ENCODE results near the gene BTK.

BTK gene

GRCh38 chrX:101390664-101391525 is 4.9 kb upstream of the BTK start, which contains the start of gene RPL36A:
Gene RPL36A, plus strand, starts transcription at chrX:101391011. Its CDS starts 33 bp downstream, at chrX:101391044.
- Histone ChIP-seq H3K36me3 (ENCODE audit: control insufficient read depth, insufficient read depth, low read length) (no peaks in the 10 kb centered on the region), H3K4me1 (ENCODE audit: control insufficient read depth, insufficient read depth, low read length) (peaks cover 9% of the 10 kb centered on the region), H3K4me3 (ENCODE audit: low read length) (peak within 1 kb of the TSS; percentile 41), H3K9ac (ENCODE audit: low read length) (peak within 1 kb of the TSS; percentile 74), H3K27me3 (ENCODE audit: control insufficient read depth, insufficient read depth, low read length) (no peaks in the 10 kb centered on the region), H3K9me3 (ENCODE audit: control insufficient read depth, low read length) (no peaks in the 10 kb centered on the region)

DNA sequence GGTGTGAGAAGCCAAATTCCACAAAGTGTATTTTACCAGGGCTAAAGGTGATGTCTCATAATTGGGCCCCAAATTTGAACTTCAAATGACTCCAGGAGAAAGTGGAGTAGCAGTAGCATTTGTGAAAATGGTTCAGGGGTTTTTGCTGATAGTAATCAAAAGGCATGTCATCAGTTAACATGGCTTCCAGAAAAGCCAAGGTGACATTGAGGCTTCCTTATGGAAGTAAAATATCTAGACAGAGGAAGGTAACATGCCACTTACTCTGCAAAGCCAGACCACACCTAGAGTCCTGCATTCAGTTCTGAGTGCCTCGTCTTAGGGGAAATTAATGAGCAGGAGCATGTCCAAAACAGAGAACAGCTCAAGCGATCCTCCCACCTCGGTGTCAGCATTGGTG is 2.6 kb upstream of the BTK start:
- Histone ChIP-seq H3K4me3 (ENCODE audit: low read length) (no peak overlapping the region), H3K4me1 (ENCODE audit: control insufficient read depth, insufficient read depth, low read length) (peaks cover 9% of the 10 kb centered on the region), H3K27me3 (ENCODE audit: control insufficient read depth, insufficient read depth, low read length) (no peaks in the 10 kb centered on the region), H3K9me3 (ENCODE audit: control insufficient read depth, low read length) (no peaks in the 10 kb centered on the region), H3K36me3 (ENCODE audit: control insufficient read depth, insufficient read depth, low read length) (no peaks in the 10 kb centered on the region), H3K9ac (ENCODE audit: low read length) (no peak overlapping the region)

DNA sequence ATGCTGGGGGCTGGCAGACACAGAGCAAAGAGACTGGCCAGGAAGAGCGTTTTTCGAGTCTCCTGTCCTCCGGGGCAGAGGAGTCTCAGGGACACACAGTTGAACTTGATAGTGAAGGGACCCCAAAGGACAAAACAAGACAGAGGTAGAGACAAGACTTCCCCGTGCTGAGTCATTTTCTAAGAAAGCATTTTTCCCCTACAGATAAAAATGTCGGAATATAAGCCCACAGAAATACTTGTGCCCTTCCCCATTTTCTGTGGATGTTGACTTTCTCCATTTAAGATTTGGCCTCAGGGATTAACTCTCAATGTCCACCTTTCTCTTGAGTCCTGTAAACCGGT is 523 bp upstream of the BTK start:
- no peaks in the 10 kb centered on the region for H3K27me3 ChIP-seq (ENCODE audit: control insufficient read depth, insufficient read depth, low read length)
- no peak overlapping the region for H3K4me3 ChIP-seq (ENCODE audit: low read length)
- H3K36me3 ChIP-seq (ENCODE audit: control insufficient read depth, insufficient read depth, low read length), result no peaks in the 10 kb centered on the region
- no peaks in the 10 kb centered on the region for H3K9me3 ChIP-seq (ENCODE audit: control insufficient read depth, low read length)
- H3K4me1 ChIP-seq (ENCODE audit: control insufficient read depth, insufficient read depth, low read length), result peaks cover 6% of the 10 kb centered on the region
- H3K9ac ChIP-seq (ENCODE audit: low read length), result no peak overlapping the region

DNA sequence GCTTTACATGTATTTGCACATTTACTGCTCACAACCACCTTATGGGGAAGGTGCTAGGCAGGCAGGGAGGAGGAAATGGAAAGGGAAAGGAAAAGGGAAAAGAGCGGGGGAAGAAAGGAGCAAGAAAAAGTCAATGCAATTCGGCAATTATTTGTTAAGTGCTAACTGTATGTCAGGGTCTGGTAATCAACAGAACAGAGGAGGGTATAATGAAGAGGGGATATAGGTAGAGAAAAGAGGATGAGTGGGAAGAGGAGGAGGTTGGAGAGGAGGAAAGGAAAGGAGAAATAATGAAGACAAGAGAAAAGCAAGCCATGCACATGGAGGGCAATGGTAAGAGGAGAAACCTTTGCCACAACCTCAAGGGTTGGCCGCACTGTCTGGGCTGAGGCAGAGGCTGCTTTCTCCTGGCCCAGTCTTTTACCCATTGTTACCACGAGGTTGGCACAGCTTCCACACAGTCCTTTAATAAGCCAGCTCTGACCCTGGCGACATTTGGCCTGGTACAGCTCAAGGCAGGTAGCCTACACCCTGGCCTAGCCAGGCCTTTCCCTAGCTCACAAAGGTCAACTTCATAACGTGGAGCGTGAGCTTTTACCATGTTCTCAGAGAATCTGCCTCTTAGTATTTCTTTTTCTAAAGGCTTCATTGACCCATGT is 836 bp downstream of the BTK start:
- Histone ChIP-seq H3K9me3 (ENCODE audit: control insufficient read depth, low read length) (no peaks in the 10 kb centered on the region), H3K27me3 (ENCODE audit: control insufficient read depth, insufficient read depth, low read length) (no peaks in the 10 kb centered on the region), H3K9ac (ENCODE audit: low read length) (no peak overlapping the region), H3K4me1 (ENCODE audit: control insufficient read depth, insufficient read depth, low read length) (no peaks in the 10 kb centered on the region), H3K36me3 (ENCODE audit: control insufficient read depth, insufficient read depth, low read length) (no peaks in the 10 kb centered on the region), H3K4me3 (ENCODE audit: low read length) (no peak overlapping the region)

- no peaks in the 10 kb centered on the region for H3K4me1 ChIP-seq (ENCODE audit: control insufficient read depth, insufficient read depth, low read length)
- no peaks in the 10 kb centered on the region for H3K27me3 ChIP-seq (ENCODE audit: control insufficient read depth, insufficient read depth, low read length)
- no peaks in the 10 kb centered on the region for H3K36me3 ChIP-seq (ENCODE audit: control insufficient read depth, insufficient read depth, low read length)
- H3K4me3 ChIP-seq (ENCODE audit: low read length), result no peak overlapping the region
- H3K9ac ChIP-seq (ENCODE audit: low read length), result no peak overlapping the region
- H3K9me3 ChIP-seq (ENCODE audit: control insufficient read depth, low read length), result no peaks in the 10 kb centered on the region
Measured at GRCh38 chrX:101383679-101384205, 2.2 kb downstream of the BTK start.

DNA sequence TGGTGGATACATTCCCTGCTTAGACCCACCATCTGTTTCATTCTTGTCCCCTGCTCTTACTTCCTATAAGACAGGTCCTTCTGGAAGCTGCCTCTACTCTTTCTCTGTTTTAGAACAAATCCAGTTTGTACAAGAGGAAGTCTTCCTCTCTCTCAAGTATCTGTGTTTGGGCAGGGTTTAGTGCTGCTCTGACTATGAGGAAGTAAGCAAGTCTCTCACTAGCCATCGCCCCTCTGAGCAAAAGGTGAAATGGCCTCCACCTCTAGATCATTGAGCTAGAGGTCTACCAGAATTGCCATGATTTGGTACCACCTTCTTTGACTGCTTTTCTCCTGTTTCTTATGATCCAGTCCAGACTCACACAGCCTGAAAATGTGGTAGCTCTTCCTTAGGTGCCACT is 8.4 kb downstream of the BTK start:
- Histone ChIP-seq H3K4me3 (ENCODE audit: low read length) (no peak overlapping the region), H3K36me3 (ENCODE audit: control insufficient read depth, insufficient read depth, low read length) (no peaks in the 10 kb centered on the region), H3K27me3 (ENCODE audit: control insufficient read depth, insufficient read depth, low read length) (no peaks in the 10 kb centered on the region), H3K4me1 (ENCODE audit: control insufficient read depth, insufficient read depth, low read length) (no peaks in the 10 kb centered on the region), H3K9ac (ENCODE audit: low read length) (no peak overlapping the region), H3K9me3 (ENCODE audit: control insufficient read depth, low read length) (no peaks in the 10 kb centered on the region)

DNA sequence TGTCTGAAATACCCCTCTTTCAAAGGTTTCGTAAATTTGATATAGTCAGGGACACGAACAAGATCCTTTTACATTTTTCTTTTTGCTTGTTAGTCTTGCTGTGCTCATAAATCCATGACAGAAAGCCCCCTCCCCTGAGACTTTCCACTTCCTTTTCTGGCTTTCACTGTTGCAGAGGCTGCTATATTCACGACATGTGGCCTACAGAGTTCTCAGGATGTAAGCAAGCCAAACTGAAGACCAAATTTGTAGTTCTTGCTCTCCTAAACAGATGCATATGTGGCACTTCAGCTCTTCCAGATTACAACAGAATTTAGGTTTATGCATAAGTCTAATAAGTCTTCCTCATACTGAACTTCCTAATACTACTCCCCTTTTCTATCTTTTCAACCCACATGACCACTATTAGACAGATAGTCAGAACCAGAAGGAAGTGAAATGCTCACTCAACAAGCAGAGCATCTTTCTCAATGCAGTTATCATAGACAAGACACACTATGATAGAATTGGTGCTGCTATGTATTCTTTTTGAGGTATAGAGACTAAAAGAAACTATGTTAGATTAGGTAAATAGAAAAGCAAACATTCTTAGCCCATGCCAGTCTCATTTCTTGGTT is 15.0 kb downstream of the BTK start:
- no peaks in the 10 kb centered on the region for H3K36me3 ChIP-seq (ENCODE audit: control insufficient read depth, insufficient read depth, low read length)

DNA sequence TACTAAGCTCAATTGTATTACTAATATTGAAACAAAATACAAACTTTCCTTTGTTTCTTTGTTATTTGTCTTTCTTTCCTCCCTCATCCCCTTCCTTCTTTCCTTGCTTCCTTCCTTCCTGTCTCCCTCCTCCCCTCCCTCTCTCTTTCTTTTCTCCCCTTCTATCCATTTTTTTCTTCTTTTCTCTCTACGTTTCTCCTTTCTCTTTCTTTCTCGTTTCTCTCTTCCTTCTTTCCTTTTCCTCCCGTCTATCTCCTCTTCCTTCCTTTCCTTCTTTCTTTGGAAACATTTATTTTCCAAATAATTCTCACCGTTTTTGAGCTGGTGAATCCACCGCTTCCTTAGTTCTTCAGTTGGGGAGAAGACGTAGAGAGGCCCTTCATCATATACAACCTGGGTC is 16.3 kb downstream of the BTK start:
- H3K9me3 ChIP-seq (ENCODE audit: control insufficient read depth, low read length), result no peaks in the 10 kb centered on the region
- H3K36me3 ChIP-seq (ENCODE audit: control insufficient read depth, insufficient read depth, low read length), result no peaks in the 10 kb centered on the region
- H3K4me3 ChIP-seq (ENCODE audit: low read length), result no peak overlapping the region
- H3K4me1 ChIP-seq (ENCODE audit: control insufficient read depth, insufficient read depth, low read length), result no peaks in the 10 kb centered on the region
- no peaks in the 10 kb centered on the region for H3K27me3 ChIP-seq (ENCODE audit: control insufficient read depth, insufficient read depth, low read length)
- no peak overlapping the region for H3K9ac ChIP-seq (ENCODE audit: low read length)

More for the DNA sequence above, 15.0 kb downstream of the BTK start:
- Histone ChIP-seq H3K27me3 (ENCODE audit: control insufficient read depth, insufficient read depth, low read length) (no peaks in the 10 kb centered on the region), H3K9ac (ENCODE audit: low read length) (no peak overlapping the region), H3K4me3 (ENCODE audit: low read length) (no peak overlapping the region), H3K9me3 (ENCODE audit: control insufficient read depth, low read length) (no peaks in the 10 kb centered on the region), H3K4me1 (ENCODE audit: control insufficient read depth, insufficient read depth, low read length) (no peaks in the 10 kb centered on the region)

DNA sequence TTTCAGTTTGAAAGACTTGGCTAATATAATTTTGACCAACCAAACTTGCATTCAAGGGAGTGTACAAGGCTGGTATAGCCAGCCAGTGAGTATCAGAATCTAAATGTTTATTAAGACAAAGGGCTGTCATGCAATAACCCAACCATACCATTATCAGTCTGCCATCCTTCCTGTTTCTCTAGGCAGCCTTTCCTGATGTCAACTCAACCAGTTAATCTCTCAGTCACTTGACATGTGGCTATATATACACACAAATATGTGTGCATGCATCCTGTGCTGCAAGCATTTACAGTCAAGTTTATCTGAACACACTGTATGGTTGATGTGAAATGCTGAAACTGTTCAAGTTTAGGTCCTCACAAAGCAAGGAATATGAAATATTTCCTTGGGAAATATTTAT is 17.2 kb downstream of the BTK start:
- Histone ChIP-seq H3K27me3 (ENCODE audit: control insufficient read depth, insufficient read depth, low read length) (no peaks in the 10 kb centered on the region), H3K36me3 (ENCODE audit: control insufficient read depth, insufficient read depth, low read length) (no peaks in the 10 kb centered on the region), H3K4me1 (ENCODE audit: control insufficient read depth, insufficient read depth, low read length) (no peaks in the 10 kb centered on the region), H3K9me3 (ENCODE audit: control insufficient read depth, low read length) (no peaks in the 10 kb centered on the region), H3K4me3 (ENCODE audit: low read length) (no peak overlapping the region), H3K9ac (ENCODE audit: low read length) (no peak overlapping the region)

DNA sequence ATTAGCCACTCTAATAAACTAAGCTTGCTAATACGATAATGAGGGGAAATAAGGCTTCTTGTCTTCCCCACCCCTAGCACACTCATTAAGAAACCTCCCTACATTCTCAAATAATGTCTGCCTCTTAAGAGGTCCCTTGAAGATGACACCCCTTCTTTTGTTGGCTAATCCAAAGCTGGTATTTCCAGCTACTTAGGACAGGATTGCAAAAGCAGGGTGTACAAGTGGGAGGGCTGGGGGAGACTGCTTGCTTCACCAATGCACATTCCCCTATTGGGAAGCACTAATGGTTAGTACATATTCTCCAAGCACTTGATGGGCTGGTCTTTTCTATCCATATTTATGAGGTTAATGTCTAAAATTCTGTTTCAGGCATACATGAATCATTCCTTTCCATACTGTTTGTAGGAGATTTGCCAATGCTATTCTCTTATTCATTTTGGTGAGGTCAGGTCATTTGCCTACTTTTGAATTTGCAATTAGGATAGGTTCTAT is 20.6 kb downstream of the BTK start:
- Histone ChIP-seq H3K9me3 (ENCODE audit: control insufficient read depth, low read length) (no peaks in the 10 kb centered on the region), H3K4me3 (ENCODE audit: low read length) (no peak overlapping the region), H3K4me1 (ENCODE audit: control insufficient read depth, insufficient read depth, low read length) (no peaks in the 10 kb centered on the region), H3K27me3 (ENCODE audit: control insufficient read depth, insufficient read depth, low read length) (no peaks in the 10 kb centered on the region), H3K9ac (ENCODE audit: low read length) (no peak overlapping the region), H3K36me3 (ENCODE audit: control insufficient read depth, insufficient read depth, low read length) (no peaks in the 10 kb centered on the region)

DNA sequence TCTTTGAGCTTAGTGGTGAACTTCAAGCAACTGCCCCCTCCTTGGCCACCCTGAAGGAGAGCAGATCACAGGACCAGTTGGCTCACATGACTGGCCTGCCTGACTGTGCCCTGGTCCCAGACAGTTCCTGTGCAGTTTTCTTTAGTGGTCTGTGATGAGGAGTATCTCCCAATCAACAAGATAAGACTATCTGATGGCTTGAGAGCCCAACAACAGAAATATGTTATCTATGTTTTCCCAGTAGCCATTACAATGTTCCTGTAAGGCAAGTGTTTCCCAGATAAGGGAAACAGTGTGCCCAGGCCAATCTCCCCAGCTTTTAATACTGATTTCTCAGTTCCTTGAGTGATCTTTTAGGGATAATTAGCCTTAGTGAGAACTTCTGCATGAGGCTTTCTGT is 23.2 kb downstream of the BTK start:
- Histone ChIP-seq H3K4me1 (ENCODE audit: control insufficient read depth, insufficient read depth, low read length) (no peaks in the 10 kb centered on the region), H3K4me3 (ENCODE audit: low read length) (no peak overlapping the region), H3K9me3 (ENCODE audit: control insufficient read depth, low read length) (no peaks in the 10 kb centered on the region), H3K27me3 (ENCODE audit: control insufficient read depth, insufficient read depth, low read length) (no peaks in the 10 kb centered on the region), H3K9ac (ENCODE audit: low read length) (no peak overlapping the region), H3K36me3 (ENCODE audit: control insufficient read depth, insufficient read depth, low read length) (no peaks in the 10 kb centered on the region)

GRCh38 chrX:101362116-101362515 is 23.9 kb downstream of the BTK start:
- no peaks in the 10 kb centered on the region for H3K9me3 ChIP-seq (ENCODE audit: control insufficient read depth, low read length)
- no peaks in the 10 kb centered on the region for H3K27me3 ChIP-seq (ENCODE audit: control insufficient read depth, insufficient read depth, low read length)
- H3K36me3 ChIP-seq (ENCODE audit: control insufficient read depth, insufficient read depth, low read length), result no peaks in the 10 kb centered on the region
- no peak overlapping the region for H3K4me3 ChIP-seq (ENCODE audit: low read length)
- H3K9ac ChIP-seq (ENCODE audit: low read length), result no peak overlapping the region
- H3K4me1 ChIP-seq (ENCODE audit: control insufficient read depth, insufficient read depth, low read length), result no peaks in the 10 kb centered on the region

Measured in mucosa of stomach (tissue), 1 donor.